ENCODE results near the gene FTO.

GRCh38 chr16:53745086-53745485, 41.1 kb downstream of the FTO start:
- TF ChIP-seq CTCF (IDR thresholded peaks at IDR 0.05): no peak
- TF ChIP-seq POLR2A (IDR thresholded peaks at IDR 0.05): no peak
